WERI-Rb-1 (cell line): ENCODE measurements around the gene PRPF38A.

ENCODE experiments used
- DNase-seq: peaks from one replicate; pipeline ENCODE4 v3.0.0-alpha.2; 2020
- H3K27ac ChIP-seq: fragments of 250-450 bp; sonication (Bioruptor Pico); 2 replicates; pipeline ENCODE4 v1.5.1; 2020; ENCODE audit warnings: mild to moderate bottlenecking, moderate library complexity
- H3K27me3 ChIP-seq: fragments of 250-450 bp; sonication (Bioruptor Pico); 2 replicates; pipeline ENCODE4 v1.5.1; 2021; ENCODE audit warnings: mild to moderate bottlenecking, low read depth, moderate library complexity; ENCODE audit not compliant: insufficient read depth, severe bottlenecking
- H3K36me3 ChIP-seq: fragments of 250-450 bp; sonication (Bioruptor Pico); 2 replicates; pipeline ENCODE4 v1.5.1; 2020; ENCODE audit warnings: mild to moderate bottlenecking, moderate library complexity
- H3K4me3 ChIP-seq: 2 replicates; pipeline ENCODE4 v1.5.1; 2011; ENCODE audit warnings: low read depth, mild to moderate bottlenecking, control low read depth, low read length
- H3K9me3 ChIP-seq: fragments of 250-450 bp; sonication (Bioruptor Pico); 2 replicates; pipeline ENCODE4 v1.5.1; 2021; ENCODE audit warnings: mild to moderate bottlenecking, moderate library complexity; ENCODE audit not compliant: severe bottlenecking
- CTCF ChIP-seq: IDR thresholded peaks from 2 replicates; pipeline ENCODE4 v1.5.1; 2011; ENCODE audit warnings: low read depth, mild to moderate bottlenecking, control low read depth, inconsistent platforms, low read length

PRPF38A gene

DNA sequence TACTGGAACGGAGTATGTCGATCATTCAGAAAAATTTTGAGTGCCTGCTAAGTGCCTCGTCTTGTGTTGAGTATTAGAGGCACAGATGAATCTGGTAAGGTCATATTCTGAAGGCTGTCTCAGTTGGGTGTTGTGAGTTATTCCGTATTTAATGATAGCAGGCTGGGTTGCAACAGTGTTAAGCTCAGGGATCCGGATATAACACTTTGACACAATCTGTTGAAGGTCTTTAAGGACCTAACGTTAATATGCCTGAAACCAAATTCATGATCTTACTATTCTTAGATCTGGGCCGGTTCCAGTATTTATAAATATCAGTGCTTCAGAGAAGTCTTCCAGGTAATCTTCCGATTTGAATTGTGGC lies 555 bp downstream of the PRPF38A start:
- DNase-seq = no peak
- no peaks in the 10 kb centered on the region for H3K9me3 ChIP-seq
- H3K27me3 ChIP-seq = no peaks in the 10 kb centered on the region
- H3K36me3 ChIP-seq = peaks cover 64% of the 10 kb centered on the region
- peak overlapping the region; percentile 86 for H3K27ac ChIP-seq
- H3K4me3 ChIP-seq = peak overlapping the region; percentile 96
- TF ChIP-seq CTCF = no peak

- H3K36me3 ChIP-seq = peaks cover 91% of the 10 kb centered on the region
- DNase-seq = no peak
These were observed 9.1 kb downstream of the PRPF38A start for GRCh38 chr1:52413410-52413989.

DNA sequence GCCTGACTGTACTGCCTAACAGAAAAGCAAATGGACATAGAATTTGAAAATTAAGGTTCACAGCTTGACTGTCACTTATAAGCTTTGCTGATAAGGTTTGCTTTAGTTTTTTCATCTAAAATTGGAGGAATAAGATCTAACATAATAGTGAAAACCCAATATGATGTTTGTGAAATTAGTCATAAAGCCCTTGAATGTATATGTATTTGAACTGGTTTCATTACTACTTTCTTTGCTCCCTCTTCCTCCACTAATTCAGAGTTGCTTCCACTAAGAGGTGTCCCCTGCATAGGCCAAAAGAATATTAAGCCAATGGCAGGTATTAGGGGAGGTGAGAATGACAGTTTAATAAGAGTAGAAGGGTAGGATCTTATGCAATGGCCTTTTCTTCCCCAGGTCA lies 10.5 kb downstream of the PRPF38A start:
- H3K36me3 ChIP-seq = peaks cover 93% of the 10 kb centered on the region
- no peak overlapping the region for H3K4me3 ChIP-seq
- DNase-seq = no peak
- H3K9me3 ChIP-seq = no peaks in the 10 kb centered on the region
- H3K27ac ChIP-seq = no peak overlapping the region
- H3K27me3 ChIP-seq = no peaks in the 10 kb centered on the region
- TF ChIP-seq CTCF = no peak

More at GRCh38 chr1:52413410-52413989, 9.1 kb downstream of the PRPF38A start:
- Histone ChIP-seq H3K9me3 (no peaks in the 10 kb centered on the region), H3K4me3 (no peak overlapping the region), H3K27me3 (no peaks in the 10 kb centered on the region), H3K27ac (no peak overlapping the region)
- TF ChIP-seq CTCF = no peak

DNA sequence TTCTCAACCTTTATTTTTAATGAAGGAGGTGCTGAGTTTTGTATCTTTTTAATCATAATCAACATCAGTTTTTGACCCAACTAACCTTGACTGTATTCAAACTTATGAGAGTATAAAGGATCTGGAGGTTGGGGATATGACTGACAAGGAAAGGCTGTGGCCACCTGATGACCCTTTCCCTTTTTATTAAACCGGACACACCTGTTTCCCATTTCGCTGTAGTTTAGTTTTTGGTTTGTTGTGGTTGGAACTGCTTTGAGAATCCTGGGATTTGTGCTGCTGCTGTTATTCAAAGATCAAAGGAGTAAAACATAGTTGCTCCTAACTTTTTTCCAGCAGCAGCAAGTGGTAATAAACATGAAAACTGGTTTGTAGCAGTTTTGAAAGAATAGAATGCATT lies 12.4 kb downstream of the PRPF38A start:
- no peaks in the 10 kb centered on the region for H3K9me3 ChIP-seq
- no peaks in the 10 kb centered on the region for H3K27me3 ChIP-seq
- DNase-seq = no peak
- no peak overlapping the region for H3K4me3 ChIP-seq
- no peak overlapping the region for H3K27ac ChIP-seq
- peaks cover 96% of the 10 kb centered on the region for H3K36me3 ChIP-seq
- TF ChIP-seq CTCF = no peak

DNA sequence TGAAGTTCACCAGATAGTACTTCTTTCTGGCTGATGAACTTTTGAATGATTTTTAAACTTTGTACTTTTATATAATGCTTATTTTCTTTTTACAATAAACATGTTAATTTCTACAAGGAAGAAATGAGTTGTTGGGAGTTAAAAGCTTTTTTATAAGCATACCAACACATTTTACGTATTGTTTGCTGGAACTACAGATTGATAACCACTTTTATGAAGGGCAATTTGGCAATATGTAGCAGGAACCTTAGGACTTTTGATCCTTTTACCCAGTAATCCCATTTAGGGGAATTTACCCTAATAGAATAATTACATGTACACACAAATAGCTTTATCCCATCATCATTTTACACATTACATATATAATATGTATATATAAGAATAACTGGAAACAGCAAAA lies 16.3 kb downstream of the PRPF38A start:
- Histone ChIP-seq H3K36me3 (peaks cover 84% of the 10 kb centered on the region), H3K9me3 (no peaks in the 10 kb centered on the region), H3K27ac (no peak overlapping the region), H3K4me3 (no peak overlapping the region), H3K27me3 (no peaks in the 10 kb centered on the region)
- no peak for DNase-seq
- no peak for TF ChIP-seq CTCF

- H3K4me3 ChIP-seq = no peak overlapping the region
- no peak for TF ChIP-seq CTCF
- no peaks in the 10 kb centered on the region for H3K9me3 ChIP-seq
- no peak overlapping the region for H3K27ac ChIP-seq
- no peak for DNase-seq
- H3K27me3 ChIP-seq = no peaks in the 10 kb centered on the region
- peaks cover 71% of the 10 kb centered on the region for H3K36me3 ChIP-seq
These were observed 18.7 kb downstream of the PRPF38A start for GRCh38 chr1:52423055-52423454.
